ENCODE data around the gene FRMD4A.

DNA sequence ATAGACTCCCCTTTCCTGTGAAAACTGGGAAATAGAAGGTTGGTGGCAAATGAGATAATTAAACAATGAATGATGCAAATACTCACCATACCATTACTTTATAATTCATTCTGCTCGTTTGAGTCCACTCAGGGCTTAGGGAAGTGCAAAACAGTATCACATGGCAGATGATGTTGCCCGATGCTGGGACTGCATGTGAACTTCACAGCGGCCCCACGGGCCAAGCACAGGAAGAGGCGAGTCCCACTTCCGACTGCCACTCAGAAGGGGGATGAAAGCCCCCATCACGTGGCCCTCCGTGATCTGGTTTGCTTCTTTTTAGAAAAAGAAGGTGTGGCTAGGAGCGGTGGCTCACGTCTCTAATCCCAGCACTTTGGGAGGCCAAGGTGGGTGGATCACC is 672.5 kb downstream of the FRMD4A start:
- TF ChIP-seq CTCF (conservative IDR thresholded peaks at IDR 0.05; ENCODE audit: low read length) (no peak), EZH2phosphoT487 (IDR thresholded peaks at IDR 0.05; ENCODE audit: borderline replicate concordance, low read depth, low read length) (no peak)
